Stimulated activated naive CD4-positive, alpha-beta T cell (primary cell): ENCODE results near the gene BPIFA3.

Experiments
- DNase-seq, 6 experiments: peaks; one replicate each; lab custom pipeline; 2025; lab: John Stamatoyannopoulos, UW

Gene BPIFA3

GRCh38 chr20:33263784-33264183, 46.6 kb downstream of the BPIFA3 start:
- no peak for DNase-seq

- DNase-seq: no peak
These were observed 50.5 kb downstream of the BPIFA3 start for GRCh38 chr20:33267701-33268100.

GRCh38 chr20:33272155-33272873, 55.2 kb downstream of the BPIFA3 start:
- no peak for DNase-seq

GRCh38 chr20:33273117-33273851, 56.1 kb downstream of the BPIFA3 start:
- DNase-seq: no peak

- no peak for DNase-seq
These were observed 58.1 kb downstream of the BPIFA3 start for GRCh38 chr20:33275215-33275614.

GRCh38 chr20:33275871-33276270, 58.7 kb downstream of the BPIFA3 start:
- no peak for DNase-seq

GRCh38 chr20:33276303-33277113, 59.4 kb downstream of the BPIFA3 start:
- DNase-seq: no peak
